A549 (cell line): ENCODE data around the gene UCN. TPM values are rescaled to one million over a fixed set of nuclear protein-coding genes. Genes with fewer than 3 reads are reported as not detected.

ENCODE experiments used
- ATAC-seq, 2 experiments: fragments of 200-7000 bp in 1 of 2; fragments of >200 bp in 1 of 2; cut with Nextera tagmentation in 1 of 2; cut with Tn5 transposase in 1 of 2; 3 replicates each; pipeline versions ENCODE4 v1.8.0 to v1.9.1; 2018 to 2020; ENCODE audit warnings: mild to moderate bottlenecking in 1 of 2, moderate library complexity in 1 of 2
- CTCF ChIA-PET: fragments of 300-600 bp; sonication (Branson Sonifier 250); formaldehyde crosslinking; extraction: SDS; loops from one replicate; lab custom pipeline; 2021; ENCODE audit warnings: antibody characterized with exemption, inconsistent platforms; lab: Yijun Ruan, JAX
- POLR2A ChIA-PET: fragments of 350-600 bp; formaldehyde crosslinking; extraction: SDS; loops from one replicate; lab custom pipeline; 2021; ENCODE audit warnings: antibody characterized with exemption, inconsistent platforms; lab: Yijun Ruan, JAX
- DNase-seq, 2 experiments: peaks; one replicate each; pipeline versions ENCODE4 v3.0.0 to v3.0.0-alpha.2; 2011 to 2016; ENCODE audit warnings: low read depth in 1 of 2, low spot score in 1 of 2
- FAIRE-seq: peaks from 2 replicates; lab custom pipeline; 2011; peaks lifted over from hg19 to GRCh38; lab: Jason Lieb, UNC
- H3K27ac ChIP-seq, 2 experiments: fragments of >200 bp; sonication (Bioruptor Twin); formaldehyde crosslinking; 3 replicates each; pipeline ENCODE4 v1.5.1; 2016 to 2017
- H3K4me1 ChIP-seq: fragments of >200 bp; sonication (Bioruptor Twin); formaldehyde crosslinking; 3 replicates; pipeline ENCODE4 v1.6.1; 2016
- H3K4me2 ChIP-seq: fragments of >200 bp; sonication (Bioruptor Twin); formaldehyde crosslinking; 3 replicates; pipeline ENCODE4 v1.6.1; 2016
- H3K4me3 ChIP-seq: fragments of >200 bp; sonication (Bioruptor Twin); formaldehyde crosslinking; 3 replicates; pipeline ENCODE4 v1.5.1; 2016
- H3K9me3 ChIP-seq: fragments of >200 bp; sonication (Bioruptor Twin); formaldehyde crosslinking; 3 replicates; pipeline ENCODE4 v1.6.1; 2016
- BHLHE40 ChIP-seq: IDR thresholded peaks from 2 replicates; pipeline ENCODE4 v1.6.1; 2012; ENCODE audit warnings: low read depth, low read length, inconsistent platforms
- CEBPB ChIP-seq, 2 experiments: fragments of >200 bp in 1 of 2; sonication (Bioruptor Twin) in 1 of 2; formaldehyde crosslinking in 1 of 2; IDR thresholded peaks; 2 replicates each; pipeline ENCODE4 v1.6.1; 2012 to 2016
- CHD2 ChIP-seq: fragments of 150-350 bp; IDR thresholded peaks from 2 replicates; pipeline ENCODE4 v1.6.1; 2014; ENCODE audit warnings: low read length; ENCODE audit not compliant: partially characterized antibody
- GATA3 ChIP-seq: IDR thresholded peaks from 2 replicates; pipeline ENCODE4 v1.6.1; 2012; ENCODE audit warnings: borderline replicate concordance
- HDAC2 ChIP-seq: fragments of 200-600 bp; sonication (generic); IDR thresholded peaks from 2 replicates; pipeline ENCODE4 v1.6.1; 2016
- HEYL ChIP-seq: fragments of 250-450 bp; sonication (Bioruptor Pico); IDR thresholded peaks from 2 replicates; pipeline ENCODE4 v1.8.0; 2021; ENCODE audit warnings: mild to moderate bottlenecking, moderate library complexity
- HOXA7 ChIP-seq: fragments of 250-450 bp; sonication (Bioruptor Pico); IDR thresholded peaks from 2 replicates; pipeline ENCODE4 v1.5.0; 2020; ENCODE audit warnings: mild to moderate bottlenecking, moderate library complexity
- HOXB13 ChIP-seq: fragments of 250-450 bp; sonication (Bioruptor Pico); IDR thresholded peaks from 2 replicates; pipeline ENCODE4 v1.5.0; 2020; ENCODE audit warnings: low read depth, mild to moderate bottlenecking, moderate library complexity
- JUN ChIP-seq, 2 experiments: fragments of >200 bp; sonication (Bioruptor Twin); formaldehyde crosslinking; IDR thresholded peaks; 2 replicates in 1 of 2; 3 replicates in 1 of 2; pipeline ENCODE4 v1.6.1; 2016 to 2017
- KDM1A ChIP-seq: fragments of 200-600 bp; sonication (generic); IDR thresholded peaks from 2 replicates; pipeline ENCODE4 v1.6.1; 2016; ENCODE audit warnings: low read depth, mild to moderate bottlenecking
- MAZ ChIP-seq: fragments of 150-350 bp; IDR thresholded peaks from 2 replicates; pipeline ENCODE4 v1.6.1; 2014; ENCODE audit warnings: antibody characterized with exemption, low read depth, low read length, borderline replicate concordance
- PHF8 ChIP-seq: fragments of 200-600 bp; sonication (generic); IDR thresholded peaks from 2 replicates; pipeline ENCODE4 v1.6.1; 2016; ENCODE audit warnings: low read depth, mild to moderate bottlenecking, antibody characterized with exemption, moderate library complexity, borderline replicate concordance
- RAD21 ChIP-seq, 2 experiments: fragments of >200 bp in 1 of 2; sonication (Bioruptor Twin) in 1 of 2; formaldehyde crosslinking in 1 of 2; IDR thresholded peaks in 1 of 2; conservative IDR thresholded peaks in 1 of 2; 2 replicates in 1 of 2; 3 replicates in 1 of 2; pipeline ENCODE4 v1.6.1; 2012 to 2018; ENCODE audit warnings: inconsistent platforms in 1 of 2
- RARB ChIP-seq: fragments of 250-450 bp; sonication (Bioruptor Pico); IDR thresholded peaks from 2 replicates; pipeline ENCODE4 v1.8.0; 2021; ENCODE audit warnings: mild to moderate bottlenecking, moderate library complexity
- RCOR1 ChIP-seq: fragments of 150-350 bp; IDR thresholded peaks from 2 replicates; pipeline ENCODE4 v1.6.1; 2014; ENCODE audit warnings: antibody characterized with exemption, low read length, low read depth
- RFX5 ChIP-seq: fragments of 450-650 bp; IDR thresholded peaks from 2 replicates; pipeline ENCODE4 v1.7.1; 2014; ENCODE audit warnings: antibody characterized with exemption, mild to moderate bottlenecking, moderate library complexity
- TP53 ChIP-seq: fragments of 250-450 bp; sonication (Bioruptor Pico); IDR thresholded peaks from 2 replicates; pipeline ENCODE4 v1.5.0; 2021; ENCODE audit warnings: mild to moderate bottlenecking, moderate library complexity
- WGBS: methylation state at CpG from one replicate; pipeline ENCODE4 v1.1.6; 2017; ENCODE audit errors: missing lambda C conversion rate; 5-methylcytosine and 5-hydroxymethylcytosine counted together
- polyA plus RNA-seq, 4 experiments: library from polyadenylated mRNA; depleted of rRNA in 3 of 4; stranded (reverse); fragments of >200 nt; fragmentation: RNase III in 1 of 4; extraction: RNeasy Plus Mini Kit Qiagen cat#74134 plus additional on column Dnase treatment in 1 of 4; gene quantifications; 2 replicates in 3 of 4; 3 replicates in 1 of 4; pipeline ENCODE4 v1.2.3, GENCODE V29; 2011 to 2017
- TF ChIP-seq, protein P1 (sequence below): fragments of 150-350 bp; IDR thresholded peaks from 2 replicates; pipeline ENCODE4 v1.6.1; 2014; ENCODE audit warnings: low read depth, mild to moderate bottlenecking, low read length
- TF ChIP-seq, protein P2 (sequence below): IDR thresholded peaks from 2 replicates; pipeline ENCODE4 v1.6.1; 2012
- TF ChIP-seq, protein P3 (sequence below): fragments of >200 bp; sonication (Bioruptor Twin); formaldehyde crosslinking; IDR thresholded peaks from 3 replicates; pipeline ENCODE4 v1.6.1; 2016
- TF ChIP-seq, protein P4 (sequence below): fragments of 450-650 bp; IDR thresholded peaks from 2 replicates; pipeline ENCODE4 v1.6.1; 2014; ENCODE audit warnings: antibody characterized with exemption
- TF ChIP-seq, protein P5 (sequence below): fragments of 250-450 bp; sonication (Bioruptor Pico); IDR thresholded peaks from 2 replicates; pipeline ENCODE4 v1.5.0; 2021; ENCODE audit warnings: mild to moderate bottlenecking, moderate library complexity, borderline replicate concordance

Gene UCN
- polyA plus RNA-seq, 2 of the 4 experiments (the other 2 are of a cell fraction): 0.76 to 1.0 TPM

DNA sequence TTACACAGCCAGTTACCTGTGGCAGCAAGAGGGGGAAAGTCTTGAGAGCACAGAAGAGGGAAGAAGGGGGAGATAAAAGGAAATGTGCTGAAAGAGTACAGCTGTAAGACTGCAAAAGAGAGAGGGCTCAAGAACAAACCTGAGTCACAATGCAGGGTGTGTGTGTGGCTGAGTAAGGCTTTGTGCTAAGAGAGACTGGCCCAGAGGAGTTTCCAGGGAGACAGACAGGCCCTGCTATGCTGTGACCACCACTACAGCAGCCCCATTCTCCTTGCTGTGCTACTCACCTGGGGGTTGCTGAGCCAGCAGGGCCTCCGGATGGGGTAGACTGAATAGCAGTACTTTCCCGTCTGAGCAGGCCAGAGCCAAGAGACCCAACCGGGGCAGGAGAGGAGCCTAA, 27.1 kb upstream of the UCN start (continued):
- no peak for TF ChIP-seq HDAC2
- TF ChIP-seq, protein P1, sequence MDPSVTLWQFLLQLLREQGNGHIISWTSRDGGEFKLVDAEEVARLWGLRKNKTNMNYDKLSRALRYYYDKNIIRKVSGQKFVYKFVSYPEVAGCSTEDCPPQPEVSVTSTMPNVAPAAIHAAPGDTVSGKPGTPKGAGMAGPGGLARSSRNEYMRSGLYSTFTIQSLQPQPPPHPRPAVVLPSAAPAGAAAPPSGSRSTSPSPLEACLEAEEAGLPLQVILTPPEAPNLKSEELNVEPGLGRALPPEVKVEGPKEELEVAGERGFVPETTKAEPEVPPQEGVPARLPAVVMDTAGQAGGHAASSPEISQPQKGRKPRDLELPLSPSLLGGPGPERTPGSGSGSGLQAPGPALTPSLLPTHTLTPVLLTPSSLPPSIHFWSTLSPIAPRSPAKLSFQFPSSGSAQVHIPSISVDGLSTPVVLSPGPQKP: no peak

DNA sequence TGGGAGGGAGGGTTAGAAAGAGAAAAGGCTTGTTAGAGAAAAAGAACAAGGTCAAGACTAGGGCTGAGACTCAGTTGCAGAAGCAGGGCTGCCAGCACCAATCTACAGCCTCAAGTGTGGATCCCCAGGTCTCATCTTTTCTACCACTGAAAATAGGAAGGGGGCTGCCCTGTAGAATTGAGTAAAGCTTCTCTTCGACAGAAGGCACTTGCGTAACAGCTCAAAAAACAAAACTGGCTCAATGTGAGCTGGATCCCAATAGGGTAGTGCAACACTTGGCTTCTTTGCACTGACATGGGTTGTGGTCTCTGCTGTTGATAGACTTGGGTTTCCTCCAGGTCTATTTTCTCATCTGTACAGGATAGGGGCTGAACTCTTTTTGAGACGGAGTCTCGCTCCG, 16.5 kb upstream of the UCN start:
- H3K27ac ChIP-seq: no peak overlapping the region
- CTCF ChIA-PET: interaction anchor here (0.8 to 3.1 kb wide), 5 partner anchors 12 to 47 kb away, joined by 3 to 10 read pairs (median 4); partner anchors contain the start of gene SNX17

DNA sequence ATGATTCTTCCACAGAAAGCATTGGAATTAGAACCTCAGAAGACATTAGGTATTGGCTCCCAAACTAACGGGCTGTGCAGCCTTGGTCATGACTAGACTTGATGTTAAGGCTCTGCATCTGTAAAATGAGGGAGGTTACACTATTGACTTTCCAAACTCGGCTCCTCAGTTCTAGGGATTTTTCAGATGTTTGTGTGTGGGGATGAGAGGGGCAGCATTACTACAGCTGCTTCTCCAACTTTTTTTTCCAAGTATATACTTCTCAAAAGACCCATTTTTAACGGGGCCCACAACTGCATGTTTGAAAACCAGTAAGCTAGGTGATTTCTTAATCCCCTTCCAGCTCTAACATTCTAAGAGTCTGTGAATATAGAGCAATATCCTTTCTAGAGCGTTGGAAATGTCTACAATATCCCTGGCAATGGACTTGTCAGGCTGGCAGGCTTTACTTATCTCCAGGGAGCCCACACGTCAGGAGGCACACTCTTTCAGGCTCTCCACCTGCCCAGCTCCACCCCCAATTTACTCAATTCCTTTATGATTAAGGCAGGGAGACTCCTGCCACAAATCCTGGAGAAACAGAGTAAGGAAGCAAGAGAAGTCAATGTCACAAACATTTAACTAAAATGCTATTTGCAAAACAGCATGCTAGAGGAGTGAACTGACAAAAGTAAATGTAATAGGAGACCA, 15.5 kb upstream of the UCN start:
- POLR2A ChIA-PET: interaction anchor here (1.0 kb wide), 1 partner anchor 45 kb away, joined by 3 read pairs; no protein-coding TSS in a partner anchor
- peak overlapping the region; percentile 82 for H3K4me2 ChIP-seq
- peak overlapping the region; percentile 93 to 99 for H3K27ac ChIP-seq
- peaks cover 31% of the 10 kb centered on the region for H3K4me1 ChIP-seq
- 12% methylated on average over 5 of the region's 5 CpGs for WGBS
- ATAC-seq: peak in 1 of 2 experiments; percentile 0; a peak in 1 of 6 replicates
- CTCF ChIA-PET: interaction anchor here (0.7 to 12.8 kb wide), 10 partner anchors 14 to 252 kb away, joined by 3 to 171 read pairs (median 4); partner anchors contain the start of genes EIF2B4 and SNX17
- H3K4me3 ChIP-seq: peak overlapping the region; percentile 58
- no peak for DNase-seq
- no peaks in the 10 kb centered on the region for H3K9me3 ChIP-seq
- TF ChIP-seq HOXA7 (CRISPR knock-in tag) (peak; percentile 60; the same call in 1 of the 2 replicates), JUN (IDR thresholded peaks at IDR 0.05) (no peak; a peak in 1 of 5 replicates)
- no peak for FAIRE-seq

More for the DNA sequence above, 16.5 kb upstream of the UCN start:
- ATAC-seq (no peak), FAIRE-seq (no peak), DNase-seq (no peak)
- TF ChIP-seq CEBPB (IDR thresholded peaks at IDR 0.05) (peak in 1 of 2 experiments; percentile 37; a peak in 1 of 4 replicates), RCOR1 (no peak)
- Histone ChIP-seq H3K4me1 (peaks cover 31% of the 10 kb centered on the region), H3K9me3 (no peaks in the 10 kb centered on the region), H3K4me2 (no peak overlapping the region), H3K4me3 (no peak overlapping the region)
- POLR2A ChIA-PET: no interaction called here
- 95% methylated on average over 5 of the region's 5 CpGs for WGBS

DNA sequence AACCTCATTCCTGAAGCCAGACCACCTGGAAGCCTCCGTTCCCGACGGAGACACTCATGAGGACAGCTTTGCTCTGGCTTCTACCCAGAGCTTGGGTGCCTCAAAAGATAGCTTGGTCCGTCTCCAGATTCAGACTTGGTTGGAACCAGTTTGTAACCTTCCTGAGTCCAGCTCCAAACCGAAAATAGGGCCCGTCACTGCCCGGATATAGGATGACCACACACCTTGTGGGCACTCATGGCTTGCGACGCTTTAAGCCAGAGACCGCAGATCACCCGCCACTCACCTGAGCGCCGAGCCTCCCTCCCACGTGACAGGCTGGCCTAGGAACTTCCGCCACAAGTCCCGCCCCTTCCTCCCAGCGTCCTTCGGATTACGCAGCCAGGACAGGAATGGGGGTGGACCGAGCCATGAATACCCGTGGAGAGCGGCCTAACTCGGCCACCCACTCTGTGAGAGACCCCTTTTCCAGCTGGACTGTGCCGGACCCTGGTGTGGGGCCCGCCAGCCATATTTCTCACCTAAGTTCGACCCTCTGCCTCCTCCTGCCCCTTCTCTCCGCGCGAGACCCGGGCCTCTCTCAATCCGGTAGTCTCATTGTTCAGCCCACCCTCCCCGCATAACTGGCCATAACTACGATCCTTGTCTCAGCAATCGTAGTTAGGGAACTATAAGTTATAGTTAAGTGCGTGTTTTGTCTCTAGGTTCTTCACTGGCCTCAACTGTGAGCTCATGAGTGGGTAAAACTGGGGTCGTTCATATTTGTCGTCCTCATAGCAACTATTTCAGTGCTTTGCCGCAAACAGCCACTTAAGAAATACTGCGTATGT, 14.7 kb upstream of the UCN start, which contains the start of gene MPV17:
MPV17 (minus strand) TSS at position 332 of the 830 bp plus-strand sequence. CDS start 580 bp downstream, outside the sequence.
- CTCF ChIA-PET: interaction anchor here (0.7 to 12.8 kb wide), 16 partner anchors 8 to 251 kb away, joined by 3 to 171 read pairs (median 6); partner anchors contain the start of genes EIF2B4, SNX17 and ZNF513
- ATAC-seq: peak; percentile 82 to 90
- Histone ChIP-seq H3K27ac (peak within 1 kb of the TSS; percentile 93 to 99), H3K4me1 (peaks cover 31% of the 10 kb centered on the region), H3K9me3 (no peaks in the 10 kb centered on the region), H3K4me2 (peak within 1 kb of the TSS; percentile 82), H3K4me3 (peak within 1 kb of the TSS; percentile 58)
- peak; percentile 95 to 99 for DNase-seq
- POLR2A ChIA-PET: interaction anchor here (0.8 to 1.2 kb wide), 6 partner anchors 9 to 46 kb away, joined by 3 to 11 read pairs (median 4); partner anchors contain the start of gene GTF3C2
- FAIRE-seq: no peak
- 3% methylated on average over 39 of the region's 39 CpGs for WGBS
- TF ChIP-seq BHLHE40 (peak; percentile 84), HEYL (CRISPR knock-in tag) (no peak), RFX5 (0 out of 2 replicates have a peak, but pooled peaks have one; percentile 22), HOXA7 (CRISPR knock-in tag) (peak; percentile 75; the same call in 1 of the 2 replicates), KDM1A (no peak), TP53 (CRISPR knock-in tag) (peak; percentile 63; the same call in 1 of the 2 replicates), CHD2 (peak; percentile 56), RAD21 (conservative IDR thresholded peaks at IDR 0.05 in 1 of 2, IDR thresholded peaks at IDR 0.05 in 1 of 2) (no peak), CEBPB (IDR thresholded peaks at IDR 0.05) (peak in 1 of 2 experiments; percentile 54; a peak in 1 of 4 replicates), GATA3 (0 out of 2 replicates have a peak, but pooled peaks have one; percentile 37), RARB (CRISPR knock-in tag) (peak; percentile 33; the same call in 1 of the 2 replicates), MAZ (no peak), HOXB13 (CRISPR knock-in tag) (peak; percentile 53; the same call in 1 of the 2 replicates), PHF8 (peak; percentile 87)
- TF ChIP-seq, protein P2, sequence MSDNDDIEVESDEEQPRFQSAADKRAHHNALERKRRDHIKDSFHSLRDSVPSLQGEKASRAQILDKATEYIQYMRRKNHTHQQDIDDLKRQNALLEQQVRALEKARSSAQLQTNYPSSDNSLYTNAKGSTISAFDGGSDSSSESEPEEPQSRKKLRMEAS: peak; percentile 96
- TF ChIP-seq, protein P3, sequence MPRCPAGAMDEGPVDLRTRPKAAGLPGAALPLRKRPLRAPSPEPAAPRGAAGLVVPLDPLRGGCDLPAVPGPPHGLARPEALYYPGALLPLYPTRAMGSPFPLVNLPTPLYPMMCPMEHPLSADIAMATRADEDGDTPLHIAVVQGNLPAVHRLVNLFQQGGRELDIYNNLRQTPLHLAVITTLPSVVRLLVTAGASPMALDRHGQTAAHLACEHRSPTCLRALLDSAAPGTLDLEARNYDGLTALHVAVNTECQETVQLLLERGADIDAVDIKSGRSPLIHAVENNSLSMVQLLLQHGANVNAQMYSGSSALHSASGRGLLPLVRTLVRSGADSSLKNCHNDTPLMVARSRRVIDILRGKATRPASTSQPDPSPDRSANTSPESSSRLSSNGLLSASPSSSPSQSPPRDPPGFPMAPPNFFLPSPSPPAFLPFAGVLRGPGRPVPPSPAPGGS: peak; percentile 95
- TF ChIP-seq, protein P4, sequence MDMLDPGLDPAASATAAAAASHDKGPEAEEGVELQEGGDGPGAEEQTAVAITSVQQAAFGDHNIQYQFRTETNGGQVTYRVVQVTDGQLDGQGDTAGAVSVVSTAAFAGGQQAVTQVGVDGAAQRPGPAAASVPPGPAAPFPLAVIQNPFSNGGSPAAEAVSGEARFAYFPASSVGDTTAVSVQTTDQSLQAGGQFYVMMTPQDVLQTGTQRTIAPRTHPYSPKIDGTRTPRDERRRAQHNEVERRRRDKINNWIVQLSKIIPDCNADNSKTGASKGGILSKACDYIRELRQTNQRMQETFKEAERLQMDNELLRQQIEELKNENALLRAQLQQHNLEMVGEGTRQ: peak; percentile 96
- TF ChIP-seq, protein P5, sequence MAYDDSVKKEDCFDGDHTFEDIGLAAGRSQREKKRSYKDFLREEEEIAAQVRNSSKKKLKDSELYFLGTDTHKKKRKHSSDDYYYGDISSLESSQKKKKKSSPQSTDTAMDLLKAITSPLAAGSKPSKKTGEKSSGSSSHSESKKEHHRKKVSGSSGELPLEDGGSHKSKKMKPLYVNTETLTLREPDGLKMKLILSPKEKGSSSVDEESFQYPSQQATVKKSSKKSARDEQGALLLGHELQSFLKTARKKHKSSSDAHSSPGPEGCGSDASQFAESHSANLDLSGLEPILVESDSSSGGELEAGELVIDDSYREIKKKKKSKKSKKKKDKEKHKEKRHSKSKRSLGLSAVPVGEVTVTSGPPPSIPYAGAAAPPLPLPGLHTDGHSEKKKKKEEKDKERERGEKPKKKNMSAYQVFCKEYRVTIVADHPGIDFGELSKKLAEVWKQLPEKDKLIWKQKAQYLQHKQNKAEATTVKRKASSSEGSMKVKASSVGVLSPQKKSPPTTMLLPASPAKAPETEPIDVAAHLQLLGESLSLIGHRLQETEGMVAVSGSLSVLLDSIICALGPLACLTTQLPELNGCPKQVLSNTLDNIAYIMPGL (CRISPR knock-in tag): peak; percentile 17; the same call in 1 of the 2 replicates
